ENCODE results near the gene UTY. TPM values are rescaled to one million over a fixed set of nuclear protein-coding genes. Genes with fewer than 3 reads are reported as not detected.

Gene UTY
- polyA plus RNA-seq, 3 donors, result 3.1 to 4.5 TPM; not detected in 1

- 92% methylated on average over 3 of the region's 3 CpGs; no CpG with 5 or more reads in 1 of the 3 donors for WGBS, 3 donors
- H3K27ac ChIP-seq (ENCODE audit: low read depth, low read length), result no peak overlapping the region
Observed at GRCh38 chrY:13429551-13429950, 50.3 kb downstream of the UTY start.

- WGBS, 3 donors, result 5 to 44% methylated on average over 5 of the region's 5 CpGs; no CpG with 5 or more reads in 1 of the 3 donors
- H3K27ac ChIP-seq (ENCODE audit: low read depth, low read length), result no peak overlapping the region
Observed at GRCh38 chrY:13423281-13423732, 56.5 kb downstream of the UTY start.

DNA sequence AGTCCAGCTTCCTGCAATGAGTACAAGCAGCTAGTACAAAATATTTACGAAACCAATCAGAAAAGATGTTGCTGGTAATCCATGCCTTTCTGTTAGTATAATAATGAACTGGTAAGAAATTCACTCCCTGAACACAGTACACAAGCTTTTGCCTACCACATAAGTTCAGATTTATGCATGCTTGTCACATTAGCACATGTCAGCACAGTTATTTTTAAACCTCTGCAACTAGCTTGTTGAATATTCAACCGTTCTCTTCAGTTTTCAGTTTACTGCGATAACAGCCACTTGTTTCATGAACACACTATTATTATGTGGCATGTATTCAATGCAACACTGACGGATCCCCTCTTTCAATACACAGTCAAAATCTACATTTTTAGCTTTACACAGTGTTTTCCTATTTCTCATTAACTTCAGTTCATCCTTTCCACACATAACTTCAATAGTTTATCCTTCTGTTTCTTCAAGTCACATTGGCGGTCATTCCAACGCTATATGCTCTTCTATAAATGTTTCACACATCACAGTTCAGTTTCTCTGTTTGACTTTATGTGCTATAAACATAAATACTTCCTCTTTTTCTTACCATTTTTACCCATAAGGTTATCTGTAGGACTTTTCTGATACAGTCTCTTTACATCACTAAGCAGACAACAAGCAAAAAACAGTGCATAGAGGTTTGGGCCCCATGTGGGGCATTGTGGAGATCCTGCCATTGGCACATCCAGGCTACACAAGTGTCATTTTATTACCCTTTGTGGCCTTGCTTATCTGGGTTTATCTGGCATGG, 62.8 kb downstream of the UTY start:
- no peak overlapping the region for H3K27ac ChIP-seq (ENCODE audit: low read depth, low read length)
- 83 to 89% methylated on average over 6 of the region's 6 CpGs; no CpG with 5 or more reads in 1 of the 3 donors for whole genome bisulfite sequencing, 3 donors

GRCh38 chrY:13415556-13415955, 64.3 kb downstream of the UTY start:
- no peak overlapping the region for H3K27ac ChIP-seq (ENCODE audit: low read depth, low read length)

DNA sequence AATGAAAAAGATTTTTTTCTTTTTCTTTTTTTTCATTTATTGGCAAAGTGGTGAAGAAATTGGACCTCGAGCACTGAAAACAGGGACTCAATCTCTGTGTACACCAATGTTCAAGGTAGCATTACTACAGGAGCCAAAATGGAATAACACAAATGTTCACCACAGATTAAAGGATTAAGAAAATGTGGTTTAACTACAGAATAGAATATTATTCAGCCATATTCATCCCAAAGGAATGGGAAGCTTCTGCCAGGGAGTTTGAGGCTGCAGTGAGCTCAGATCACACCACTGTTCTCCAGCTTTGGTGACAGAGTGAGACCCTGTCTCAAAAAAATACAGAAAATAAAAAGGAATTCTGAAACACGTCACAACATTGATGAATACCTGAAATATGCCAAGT, 81.0 kb downstream of the UTY start:
- 40 to 88% methylated on average over 2 of the region's 2 CpGs; no CpG with 5 or more reads in 1 of the 3 donors for WGBS, 3 donors
- H3K27ac ChIP-seq (ENCODE audit: low read depth, low read length), result no peak overlapping the region

- WGBS, 3 donors, result 59 to 89% methylated on average over 7 of the region's 7 CpGs; no CpG with 5 or more reads in 1 of the 3 donors
- H3K27ac ChIP-seq (ENCODE audit: low read depth, low read length), result no peak overlapping the region
Observed at GRCh38 chrY:13381110-13381683, 98.6 kb downstream of the UTY start.

DNA sequence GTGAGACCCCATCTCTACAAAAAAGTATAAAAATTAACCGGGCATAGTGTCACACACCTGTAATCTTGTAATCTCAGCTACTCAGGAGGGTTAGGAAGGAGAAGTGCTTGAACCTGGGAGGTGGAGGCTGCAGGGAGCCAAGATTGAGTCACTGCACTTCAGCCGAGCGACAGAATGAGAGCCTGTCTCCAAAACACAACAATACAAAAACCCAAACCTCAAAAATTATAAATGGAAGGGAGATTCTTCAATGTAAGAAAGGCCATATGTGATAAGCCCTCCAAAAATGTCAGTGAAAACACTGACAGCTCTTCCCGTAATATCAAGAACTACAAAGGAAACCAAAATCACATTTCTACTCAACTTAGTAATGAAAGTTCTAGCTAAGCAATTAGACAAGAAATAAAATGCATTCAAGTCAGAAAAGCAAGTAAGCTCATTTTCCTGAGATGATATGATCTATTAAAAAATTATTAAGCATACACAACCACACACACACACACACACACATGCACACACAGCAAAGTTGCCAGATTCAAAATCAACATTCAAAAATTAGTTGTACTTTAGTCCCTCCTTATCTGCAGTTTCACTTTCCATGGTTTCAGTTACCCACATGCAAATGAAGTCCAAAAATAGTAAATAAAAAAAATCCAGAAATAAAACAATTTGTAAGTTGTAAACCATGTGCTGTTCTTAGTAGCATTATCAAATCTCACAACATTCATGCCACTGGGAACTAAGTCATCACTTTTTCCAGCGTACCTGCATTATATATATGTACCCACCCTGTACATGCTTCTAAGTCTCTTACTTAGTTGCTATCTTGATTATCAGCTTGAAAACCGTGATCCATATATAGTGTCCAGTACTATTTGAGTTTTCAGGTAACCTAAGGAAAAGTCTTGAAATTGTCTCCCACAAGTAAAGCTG, 108.7 kb downstream of the UTY start:
- 79 to 82% methylated on average over 6 of the region's 6 CpGs; no CpG with 5 or more reads in 1 of the 3 donors for WGBS, 3 donors
- no peak overlapping the region for H3K27ac ChIP-seq (ENCODE audit: low read depth, low read length)

DNA sequence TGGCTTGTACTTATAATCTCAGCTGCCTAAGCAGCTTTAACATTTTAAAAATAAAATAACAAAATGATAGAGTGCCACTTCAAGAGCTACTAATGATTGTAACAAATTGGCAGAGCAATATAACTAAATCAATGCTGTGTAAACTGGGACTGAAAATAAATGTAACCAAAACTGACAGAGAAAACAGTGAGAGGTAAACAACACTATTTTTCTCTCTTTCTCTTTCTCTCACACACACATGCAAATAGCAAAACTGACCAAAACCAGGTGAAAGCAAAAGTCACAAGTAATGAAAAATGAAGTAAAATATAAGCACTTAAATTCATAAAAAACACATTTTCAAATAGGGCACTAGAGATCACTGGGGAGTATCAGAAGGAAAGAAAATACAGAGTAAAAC, 109.6 kb downstream of the UTY start:
- no peak overlapping the region for H3K27ac ChIP-seq (ENCODE audit: low read depth, low read length)

DNA sequence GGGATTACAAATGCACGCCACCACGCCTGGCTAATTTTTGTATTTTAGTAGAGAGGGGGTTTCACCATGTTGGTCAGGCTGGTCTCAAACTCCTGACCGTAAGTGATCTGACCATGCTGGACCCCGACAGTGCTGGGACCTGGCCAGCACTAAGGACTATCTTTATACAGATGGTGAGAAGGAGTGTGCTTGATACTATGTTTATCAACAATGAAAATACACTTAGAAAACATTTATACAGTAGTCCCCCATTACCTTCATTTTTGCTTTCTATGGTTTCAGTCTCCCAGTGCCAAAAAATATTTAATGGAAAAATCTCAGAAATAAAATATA, 111.4 kb downstream of the UTY start:
- H3K27ac ChIP-seq (ENCODE audit: low read depth, low read length), result no peak overlapping the region
- 96% methylated on average over 4 of the region's 4 CpGs; no CpG with 5 or more reads in 1 of the 3 donors for WGBS, 3 donors

- 54 to 69% methylated on average over 2 of the region's 2 CpGs; no CpG with 5 or more reads in 1 of the 3 donors for WGBS, 3 donors
Observed at GRCh38 chrY:13363641-13364040, 116.2 kb downstream of the UTY start.

DNA sequence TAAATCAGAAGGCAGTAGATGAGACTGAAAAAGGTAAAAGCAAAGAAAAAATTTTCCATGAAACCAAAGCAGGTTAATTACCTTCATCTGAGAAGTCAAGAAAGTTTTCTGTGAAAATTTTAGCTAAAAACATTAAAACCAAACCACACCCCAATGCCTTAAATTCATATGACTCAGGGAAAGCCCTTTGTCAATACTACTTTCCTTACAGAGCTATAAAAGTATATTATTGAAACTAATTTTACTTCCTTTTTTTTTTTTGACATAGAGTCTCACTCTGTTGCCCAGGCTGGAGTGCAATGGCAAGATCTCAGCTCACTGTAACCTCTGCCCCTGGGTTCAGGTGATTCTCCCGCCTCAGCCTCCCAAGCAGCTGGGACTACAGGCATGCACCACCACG, 117.2 kb downstream of the UTY start:
- no peak overlapping the region for H3K27ac ChIP-seq (ENCODE audit: low read depth, low read length)
- WGBS, 3 donors, result 89 to 100% methylated on average over 2 of the region's 2 CpGs; no CpG with 5 or more reads in 1 of the 3 donors

More at GRCh38 chrY:13363641-13364040, 116.2 kb downstream of the UTY start:
- no peak overlapping the region for H3K27ac ChIP-seq (ENCODE audit: low read depth, low read length)

DNA sequence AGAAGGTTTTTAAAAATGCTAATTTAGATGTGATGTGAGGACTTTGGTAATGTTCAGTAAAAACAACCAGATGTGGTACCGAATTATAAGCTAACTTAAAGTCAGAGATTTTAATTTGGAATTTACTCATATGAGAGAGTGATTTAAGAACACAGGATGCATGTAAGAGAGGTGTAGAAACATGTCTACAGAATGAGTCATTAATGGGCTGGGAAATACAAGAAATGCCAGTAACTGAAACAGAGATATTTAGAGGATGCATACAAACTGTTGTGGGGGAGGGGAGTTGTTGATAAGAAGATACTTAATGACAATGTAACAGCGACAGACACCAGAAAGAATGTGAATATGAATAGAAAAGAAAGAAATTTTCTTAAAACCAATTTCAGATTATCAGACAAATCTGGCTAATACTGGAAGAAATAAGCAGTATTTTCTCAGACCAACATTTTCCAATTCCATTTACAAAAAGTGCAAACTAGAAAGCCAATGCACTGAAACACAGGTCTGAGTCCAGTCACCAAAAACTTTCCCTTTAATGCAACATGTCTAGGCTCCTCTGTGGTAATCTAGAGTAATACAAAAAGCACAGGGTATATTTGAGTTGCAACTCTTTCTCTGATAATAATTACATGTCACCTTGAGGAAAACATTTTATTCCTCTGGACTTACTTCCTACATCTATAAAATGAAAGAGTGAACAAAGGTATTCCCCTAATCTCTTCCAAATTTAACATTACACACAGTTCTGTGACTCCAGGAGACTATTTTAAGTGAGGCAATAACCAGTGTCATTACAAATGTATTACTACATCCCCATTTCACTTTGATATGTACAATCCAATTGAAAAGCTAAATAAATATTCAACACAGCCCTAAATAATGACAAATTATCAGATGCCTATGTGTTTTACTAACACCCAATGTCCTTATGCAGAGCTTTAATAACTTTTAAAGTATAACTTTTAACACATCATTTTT, 117.9 kb downstream of the UTY start:
- WGBS, 3 donors, result 86 to 90% methylated on average over 2 of the region's 2 CpGs; no CpG with 5 or more reads in 1 of the 3 donors
- H3K27ac ChIP-seq (ENCODE audit: low read depth, low read length), result no peak overlapping the region

- WGBS, 3 donors, result 93 to 97% methylated on average over 4 of the region's 4 CpGs; no CpG with 5 or more reads in 1 of the 3 donors
- H3K27ac ChIP-seq (ENCODE audit: low read depth, low read length), result no peak overlapping the region
Observed at GRCh38 chrY:13351443-13351842, 128.4 kb downstream of the UTY start.

DNA sequence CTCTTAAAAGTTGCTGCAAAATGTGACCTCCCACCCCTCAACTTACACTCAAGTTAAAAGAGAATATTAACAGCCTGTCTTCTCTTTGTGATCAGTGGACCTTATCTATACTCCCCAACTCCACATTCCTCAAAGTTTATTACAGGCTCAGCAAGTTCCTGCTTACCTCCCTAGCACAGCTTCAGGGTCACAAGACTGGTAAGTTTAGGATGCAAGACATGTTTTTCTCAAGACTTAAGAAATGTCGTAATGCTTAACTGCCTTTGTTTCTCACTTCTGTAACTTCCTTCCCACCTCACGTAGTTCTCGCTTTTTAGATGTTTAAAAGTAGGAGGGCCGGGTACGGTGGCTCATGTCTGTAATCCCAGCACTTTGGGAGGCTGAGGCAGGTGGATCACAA, 132.7 kb downstream of the UTY start:
- WGBS, 3 donors, result 64 to 90% methylated on average over 5 of the region's 5 CpGs; no CpG with 5 or more reads in 1 of the 3 donors
- H3K27ac ChIP-seq (ENCODE audit: low read depth, low read length), result no peak overlapping the region

GRCh38 chrY:13345549-13345948, 134.3 kb downstream of the UTY start:
- H3K27ac ChIP-seq (ENCODE audit: low read depth, low read length), result no peak overlapping the region
- 81 to 90% methylated on average over 3 of the region's 3 CpGs; no CpG with 5 or more reads in 1 of the 3 donors for WGBS, 3 donors

GRCh38 chrY:13343307-13343946, 136.4 kb downstream of the UTY start:
- WGBS, 3 donors, result 51 to 76% methylated on average over 8 of the region's 8 CpGs; no CpG with 5 or more reads in 1 of the 3 donors
- no peak overlapping the region for H3K27ac ChIP-seq (ENCODE audit: low read depth, low read length)

- no peak overlapping the region for H3K27ac ChIP-seq (ENCODE audit: low read depth, low read length)
- WGBS, 3 donors, result 70% methylated on average over 4 to 5 of the region's 5 CpGs; no CpG with 5 or more reads in 1 of the 3 donors
Observed at GRCh38 chrY:13339939-13340338, 139.9 kb downstream of the UTY start.

Measured in adipose tissue (tissue), 3 donors.